Lung (tissue), 12 donors: Measurements from ENCODE around the gene COL5A2. TPM values are rescaled to one million over a fixed set of nuclear protein-coding genes. Genes with fewer than 3 reads are reported as not detected.
A peak's percentile ranks its signal among the peaks of the same experiment; 100 is the strongest.

Source experiments
- ATAC-seq: fragments of 200-7000 bp; cut with Tn5 transposase; one replicate; pipeline ENCODE4 v1.9.1; 2020; ENCODE audit warnings: moderate number of reproducible peaks; ENCODE audit not compliant: insufficient read depth, low FRiP score
- DNase-seq, 3 donors: peaks; one replicate each; pipeline ENCODE4 v3.0.0-alpha.2; 2013 to 2017
- H3K27ac ChIP-seq, 2 donors: one replicate each; pipeline ENCODE4 v1.5.1; 2013; ENCODE audit warnings: mild to moderate bottlenecking in 2 of 2, moderate library complexity in 2 of 2, control low read depth in 1 of 2, inconsistent platforms in 1 of 2, low read depth in 1 of 2, low read length in 1 of 2
- H3K27me3 ChIP-seq, 3 donors: one replicate each; pipeline ENCODE4 v1.5.1; 2013; ENCODE audit warnings: low read length in 2 of 3; ENCODE audit not compliant: control insufficient read depth in 3 of 3, insufficient read depth in 3 of 3
- H3K36me3 ChIP-seq, 4 donors: one replicate each; pipeline ENCODE4 v1.5.1; 2013; ENCODE audit warnings: low read length in 4 of 4, mild to moderate bottlenecking in 1 of 4, moderate library complexity in 1 of 4; ENCODE audit not compliant: control insufficient read depth in 4 of 4, insufficient read depth in 4 of 4
- H3K4me1 ChIP-seq, 5 donors: one replicate each; pipeline ENCODE4 v1.5.1; 2013; ENCODE audit warnings: low read length in 5 of 5, mild to moderate bottlenecking in 2 of 5, moderate library complexity in 1 of 5; ENCODE audit not compliant: control insufficient read depth in 5 of 5, insufficient read depth in 5 of 5
- H3K4me3 ChIP-seq: one replicate; pipeline ENCODE4 v1.5.1; 2013; ENCODE audit warnings: mild to moderate bottlenecking, control low read depth, moderate library complexity
- H3K9ac ChIP-seq, 2 donors: one replicate each; pipeline ENCODE4 v1.5.1; 2013; ENCODE audit warnings: low read length in 2 of 2, control low read depth in 1 of 2; ENCODE audit not compliant: insufficient read depth in 1 of 2
- H3K9me3 ChIP-seq, 4 donors: one replicate each; pipeline ENCODE4 v1.5.1; 2013; ENCODE audit warnings: low read length in 3 of 4, mild to moderate bottlenecking in 1 of 4, moderate library complexity in 1 of 4; ENCODE audit not compliant: control insufficient read depth in 4 of 4, insufficient read depth in 3 of 4
- WGBS, 2 donors: extraction: QIAGEN DNeasy Blood & Tissue Kit; methylation state at CpG; one replicate each; pipeline ENCODE4 v1.1.7; 2013; 5-methylcytosine and 5-hydroxymethylcytosine counted together
- polyA plus RNA-seq, 2 donors: library from polyadenylated mRNA; stranded (reverse); fragments of 200-250 nt; gene quantifications; one replicate each; pipeline ENCODE4 v1.2.1, GENCODE V29; 2013
- total RNA-seq, 2 donors: library from RNA; depleted of rRNA in 1 of 2; stranded (reverse); fragments of >200 nt in 1 of 2; gene quantifications; one replicate each; pipeline ENCODE4 v1.2.1, GENCODE V29; 2014 to 2021
- TF ChIP-seq, protein P1 (sequence below): IDR thresholded peaks from 2 replicates; pipeline ENCODE4 v1.5.1; 2012; ENCODE audit warnings: mild to moderate bottlenecking; ENCODE audit errors: control extremely low read depth, extremely low read depth
- donor health status: control.
- donor health status: control.
- donor health status: Bipolar disorder and iron deficiency.
- donor health status: healthy.
- donor health status: DM: yes; HTN: yes; CAD: no.

Gene COL5A2
- total and polyA plus RNA-seq, 4 donors = 9.9 to 209 (median 48.8) TPM

DNA sequence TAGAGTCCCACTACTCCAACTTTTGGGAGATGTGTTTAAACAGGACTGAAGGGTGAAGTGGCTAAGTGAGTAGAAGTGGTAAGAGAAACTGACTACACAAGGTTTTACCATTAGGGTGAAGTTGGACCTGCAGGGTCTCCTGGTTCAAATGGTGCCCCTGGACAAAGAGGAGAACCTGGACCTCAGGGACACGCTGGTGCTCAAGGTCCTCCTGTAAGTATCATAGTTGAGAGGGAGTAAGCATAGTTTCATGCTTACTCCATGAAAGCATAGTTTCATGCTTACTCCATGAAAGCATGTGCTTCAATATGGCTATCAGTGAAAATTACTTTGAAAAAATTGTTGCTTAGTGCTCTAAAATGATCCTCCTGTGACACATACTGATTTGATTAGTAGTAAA is 186.3 kb downstream of the COL5A2 start:
- WGBS, 2 donors = 79 to 84% methylated on average over 1 of the region's 1 CpG
- no peak overlapping the region for H3K9ac ChIP-seq
- no peak for ATAC-seq
- TF ChIP-seq, protein P1, sequence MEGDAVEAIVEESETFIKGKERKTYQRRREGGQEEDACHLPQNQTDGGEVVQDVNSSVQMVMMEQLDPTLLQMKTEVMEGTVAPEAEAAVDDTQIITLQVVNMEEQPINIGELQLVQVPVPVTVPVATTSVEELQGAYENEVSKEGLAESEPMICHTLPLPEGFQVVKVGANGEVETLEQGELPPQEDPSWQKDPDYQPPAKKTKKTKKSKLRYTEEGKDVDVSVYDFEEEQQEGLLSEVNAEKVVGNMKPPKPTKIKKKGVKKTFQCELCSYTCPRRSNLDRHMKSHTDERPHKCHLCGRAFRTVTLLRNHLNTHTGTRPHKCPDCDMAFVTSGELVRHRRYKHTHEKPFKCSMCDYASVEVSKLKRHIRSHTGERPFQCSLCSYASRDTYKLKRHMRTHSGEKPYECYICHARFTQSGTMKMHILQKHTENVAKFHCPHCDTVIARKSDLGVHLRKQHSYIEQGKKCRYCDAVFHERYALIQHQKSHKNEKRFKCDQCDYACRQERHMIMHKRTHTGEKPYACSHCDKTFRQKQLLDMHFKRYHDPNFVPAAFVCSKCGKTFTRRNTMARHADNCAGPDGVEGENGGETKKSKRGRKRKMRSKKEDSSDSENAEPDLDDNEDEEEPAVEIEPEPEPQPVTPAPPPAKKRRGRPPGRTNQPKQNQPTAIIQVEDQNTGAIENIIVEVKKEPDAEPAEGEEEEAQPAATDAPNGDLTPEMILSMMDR = no peak
- no peak overlapping the region for H3K27ac ChIP-seq
- no peak for DNase-seq
- H3K27me3 ChIP-seq = no peaks in the 10 kb centered on the region
- no peak overlapping the region for H3K4me3 ChIP-seq
- H3K36me3 ChIP-seq = peaks cover 0 to 82% (median 22%) of the 10 kb centered on the region in 4 donors
- H3K9me3 ChIP-seq = no peaks in the 10 kb centered on the region
- H3K4me1 ChIP-seq = no peaks in the 10 kb centered on the region

DNA sequence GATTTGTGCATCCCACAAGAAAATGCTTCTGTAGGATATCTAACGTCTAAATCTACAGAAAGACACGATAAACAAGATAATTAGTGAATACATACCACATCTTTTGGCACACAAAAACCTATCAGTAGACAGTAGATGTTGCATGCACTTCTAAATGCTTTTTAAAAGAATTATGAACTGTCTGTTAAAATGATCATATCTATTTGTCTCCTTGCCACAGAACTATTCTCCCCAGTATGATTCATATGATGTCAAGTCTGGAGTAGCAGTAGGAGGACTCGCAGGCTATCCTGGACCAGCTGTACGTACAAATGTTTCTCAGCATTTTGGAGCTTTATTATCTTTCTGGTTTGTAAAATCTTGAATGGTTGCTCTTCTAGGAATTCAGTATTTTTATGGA is 192.7 kb downstream of the COL5A2 start:
- DNase-seq = no peak
- Histone ChIP-seq H3K4me1 (peaks cover 0 to 23% (median 0%) of the 10 kb centered on the region in 5 donors), H3K27ac (no peak overlapping the region), H3K9ac (no peak overlapping the region), H3K4me3 (no peak overlapping the region), H3K27me3 (no peaks in the 10 kb centered on the region), H3K9me3 (no peaks in the 10 kb centered on the region), H3K36me3 (peaks cover 0 to 60% (median 24%) of the 10 kb centered on the region in 4 donors)
- TF ChIP-seq, protein P1 = no peak
- 68 to 84% methylated on average over 4 of the region's 4 CpGs for WGBS, 2 donors
- no peak for ATAC-seq

DNA sequence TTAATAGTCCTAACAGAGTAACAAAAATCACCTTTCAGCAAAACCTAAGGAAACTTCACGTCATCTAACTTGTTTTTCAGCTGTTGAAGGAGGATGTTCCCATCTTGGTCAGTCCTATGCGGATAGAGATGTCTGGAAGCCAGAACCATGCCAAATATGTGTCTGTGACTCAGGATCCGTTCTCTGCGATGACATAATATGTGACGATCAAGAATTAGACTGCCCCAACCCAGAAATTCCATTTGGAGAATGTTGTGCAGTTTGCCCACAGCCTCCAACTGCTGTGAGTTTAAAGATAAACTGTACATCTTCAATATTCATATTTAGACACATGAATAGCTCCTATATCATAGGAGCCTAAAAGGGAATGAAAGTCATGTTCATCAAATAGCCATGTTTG is 194.9 kb downstream of the COL5A2 start:
- H3K4me3 ChIP-seq = no peak overlapping the region
- no peak for ATAC-seq
- H3K9ac ChIP-seq = no peak overlapping the region
- no peaks in the 10 kb centered on the region for H3K9me3 ChIP-seq
- H3K4me1 ChIP-seq = peaks cover 0 to 36% (median 0%) of the 10 kb centered on the region in 5 donors
- peak in 1 of 3 donors; percentile 29 for DNase-seq
- 76 to 89% methylated on average over 5 of the region's 5 CpGs for WGBS, 2 donors
- H3K27me3 ChIP-seq = no peaks in the 10 kb centered on the region
- TF ChIP-seq, protein P1 = no peak
- peaks cover 0 to 45% (median 19%) of the 10 kb centered on the region in 4 donors for H3K36me3 ChIP-seq
- H3K27ac ChIP-seq = no peak overlapping the region

DNA sequence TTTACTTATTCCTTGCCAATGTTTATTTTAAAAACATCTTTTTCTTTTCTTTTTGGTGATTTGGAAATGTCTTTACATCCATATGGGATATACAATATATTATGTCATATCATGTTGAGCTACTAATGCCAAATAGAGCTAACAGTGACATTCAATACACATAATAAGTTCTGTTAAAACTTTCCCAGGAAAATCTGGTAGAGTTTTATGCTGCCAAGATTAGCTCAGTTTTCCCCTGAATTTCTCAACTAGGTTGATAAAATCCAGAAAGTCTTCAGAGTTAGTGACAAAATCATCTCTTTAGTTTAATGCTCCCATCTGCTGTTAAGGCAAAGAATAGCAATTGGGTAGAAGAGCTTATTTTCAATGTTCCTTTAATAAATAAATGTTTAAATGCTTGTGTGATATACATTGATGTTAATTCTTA is 195.5 kb downstream of the COL5A2 start:
- Histone ChIP-seq H3K27me3 (no peaks in the 10 kb centered on the region), H3K27ac (no peak overlapping the region), H3K4me1 (peaks cover 0 to 42% (median 0%) of the 10 kb centered on the region in 5 donors), H3K9ac (no peak overlapping the region), H3K4me3 (no peak overlapping the region), H3K9me3 (no peaks in the 10 kb centered on the region), H3K36me3 (peaks cover 0 to 41% (median 19%) of the 10 kb centered on the region in 4 donors)
- TF ChIP-seq, protein P1 = no peak
- peak in 2 of 3 donors; percentile 82 to 89 for DNase-seq
- no peak for ATAC-seq
